HepG2 (cell line): ENCODE data around the gene NPDC1. TPM values are rescaled to one million over a fixed set of nuclear protein-coding genes. Genes with fewer than 3 reads are reported as not detected.

Experiments used
- AGO2 ChIP-seq: fragments of 200-400 bp; formaldehyde crosslinking; optimal IDR thresholded peaks from 2 replicates; pipeline ENCODE3; 2017; ENCODE audit warnings: mild to moderate bottlenecking, low read depth, low read length, moderate library complexity
- EEA1 ChIP-seq: sonication (generic); formaldehyde crosslinking; IDR thresholded peaks from 2 replicates; pipeline ENCODE4 v1.5.1; 2020; ENCODE audit warnings: mild to moderate bottlenecking, missing genetic modification reagents, borderline replicate concordance
- ELF1 ChIP-seq: sonication (generic); formaldehyde crosslinking; IDR thresholded peaks from 2 replicates; pipeline ENCODE4 v1.4.0; 2020; ENCODE audit warnings: missing genetic modification reagents
- KDM2A ChIP-seq: sonication (generic); formaldehyde crosslinking; IDR thresholded peaks from 2 replicates; pipeline ENCODE4 v1.4.0; 2020; ENCODE audit warnings: low read depth, missing genetic modification reagents, borderline replicate concordance
- KLF11 ChIP-seq: IDR thresholded peaks from 2 replicates; pipeline ENCODE4 v1.6.1; 2016; ENCODE audit warnings: missing compliant biosample characterization
- RARA ChIP-seq: IDR thresholded peaks from 2 replicates; pipeline ENCODE4 v1.6.1; 2016; ENCODE audit warnings: missing genetic modification reagents, missing compliant biosample characterization
- RBFOX2 ChIP-seq: fragments of 200-400 bp; formaldehyde crosslinking; IDR thresholded peaks from 2 replicates; pipeline ENCODE4 v1.6.1; 2017; ENCODE audit warnings: low read depth, mild to moderate bottlenecking, low read length
- TSC22D2 ChIP-seq: sonication (generic); formaldehyde crosslinking; IDR thresholded peaks from 2 replicates; pipeline ENCODE4 v1.5.1; 2020; ENCODE audit warnings: missing genetic modification reagents, mild to moderate bottlenecking, borderline replicate concordance
- ZNF678 ChIP-seq: sonication (generic); formaldehyde crosslinking; IDR thresholded peaks from 2 replicates; pipeline ENCODE4 v1.4.0; 2020; ENCODE audit warnings: mild to moderate bottlenecking, missing genetic modification reagents
- polyA plus RNA-seq, 8 experiments: library from polyadenylated mRNA; depleted of rRNA in 3 of 8; stranded (reverse) in 7 of 8; unstranded in 1 of 8; fragments of >200 nt; fragmentation: Illumina TruSeq in 4 of 8; extraction: Trizol in 4 of 8; gene quantifications; 2 replicates each; pipeline versions ENCODE4 v1.2.1 to v1.2.3, GENCODE V29; 2011 to 2016; ENCODE audit warnings: low read depth in 4 of 8, missing spikeins in 1 of 8, mixed read lengths in 1 of 8; ENCODE audit not compliant: insufficient read depth in 1 of 8
- total RNA-seq, 5 experiments: library from RNA; depleted of rRNA; stranded (reverse); fragments of >200 nt; fragmentation: Illumina TruSeq; extraction: Trizol; gene quantifications; 2 replicates each; pipeline ENCODE4 v1.2.3, GENCODE V29; 2016; ENCODE audit warnings: low read depth in 1 of 5
- TF ChIP-seq, protein P1 (sequence below): IDR thresholded peaks from 2 replicates; pipeline ENCODE4 v1.4.0; 2020; ENCODE audit warnings: mild to moderate bottlenecking, missing genetic modification reagents
- TF ChIP-seq, protein P2 (sequence below): sonication (generic); formaldehyde crosslinking; IDR thresholded peaks from 2 replicates; pipeline ENCODE4 v1.5.1; 2020; ENCODE audit warnings: missing genetic modification reagents, mild to moderate bottlenecking, borderline replicate concordance
- TF ChIP-seq, protein P3 (sequence below): sonication (generic); formaldehyde crosslinking; IDR thresholded peaks from 2 replicates; pipeline ENCODE4 v1.4.0; 2020; ENCODE audit warnings: mild to moderate bottlenecking, missing genetic modification reagents
- TF ChIP-seq, protein P4 (sequence below): sonication (generic); formaldehyde crosslinking; IDR thresholded peaks from 2 replicates; pipeline ENCODE4 v1.4.0; 2020; ENCODE audit warnings: low read depth, missing genetic modification reagents
- TF ChIP-seq, protein P5 (sequence below): sonication (generic); formaldehyde crosslinking; IDR thresholded peaks from 2 replicates; pipeline ENCODE4 v1.4.0; 2020; ENCODE audit warnings: missing genetic modification reagents

The NPDC1 gene
- total and polyA plus RNA-seq, 2 of the 13 experiments (the other 11 are each of a cell fraction or from before 2014, with no cell fraction given), result 0.84 to 5.4 TPM

DNA sequence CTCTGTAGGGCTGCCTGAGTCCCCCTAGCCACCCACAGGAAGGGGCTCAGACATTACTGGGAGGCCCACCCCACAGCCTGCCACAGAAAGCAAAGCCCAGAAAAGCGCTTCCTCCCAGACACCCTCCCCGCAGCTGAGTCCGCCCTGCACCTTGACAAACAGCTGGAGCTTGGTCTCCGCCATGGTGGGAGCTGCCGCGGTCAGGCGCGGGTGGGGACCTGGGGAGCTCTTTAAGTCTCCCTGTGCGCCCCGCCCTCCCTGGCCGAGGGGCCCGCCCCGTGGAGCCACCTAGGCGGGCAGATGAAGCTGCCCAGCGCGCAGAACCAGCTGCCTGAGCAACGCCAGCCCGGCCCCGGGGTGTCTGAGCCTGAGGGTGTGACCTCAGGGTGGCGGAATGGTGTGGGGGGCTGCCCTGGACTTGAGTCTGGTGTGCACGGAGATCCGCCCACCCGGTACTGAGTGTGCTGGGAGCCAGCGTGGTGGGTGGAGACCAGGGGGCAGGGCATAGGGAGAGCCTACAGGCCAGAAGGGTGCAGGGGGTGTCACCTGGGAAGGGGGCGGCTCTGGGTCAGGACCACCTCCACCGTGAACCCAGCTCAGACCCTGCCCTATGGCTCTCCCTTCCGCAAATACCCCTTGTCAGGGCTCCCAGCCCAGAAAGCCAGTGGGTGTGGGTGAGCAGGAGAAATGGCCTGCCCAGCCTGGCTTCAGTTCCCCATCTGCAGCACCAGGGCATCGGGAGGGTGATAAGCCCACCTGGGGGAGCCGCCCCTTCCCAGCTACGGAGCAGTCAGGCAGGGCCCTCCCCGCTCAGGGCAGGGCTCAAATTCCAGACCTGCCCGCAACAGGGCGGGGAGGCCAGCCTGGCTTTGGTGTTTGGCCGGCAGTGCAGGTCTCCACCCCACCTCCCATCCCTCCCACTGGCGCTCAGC, 49.4 kb downstream of the NPDC1 start, which contains the start of gene CLIC3 (continued):
- TF ChIP-seq KDM2A (peak; percentile 35; the same call in 1 of the 2 replicates), EEA1 (CRISPR knock-in tag) (0 out of 2 replicates have a peak, but pooled peaks have one; percentile 26), TSC22D2 (no peak), RARA (CRISPR knock-in tag) (no peak), ELF1 (CRISPR knock-in tag) (no peak), AGO2 (peak; percentile 71), ZNF678 (CRISPR knock-in tag) (no peak), RBFOX2 (0 out of 2 replicates have a peak, but pooled peaks have one; percentile 16), KLF11 (CRISPR knock-in tag) (no peak)
- TF ChIP-seq, protein P1, sequence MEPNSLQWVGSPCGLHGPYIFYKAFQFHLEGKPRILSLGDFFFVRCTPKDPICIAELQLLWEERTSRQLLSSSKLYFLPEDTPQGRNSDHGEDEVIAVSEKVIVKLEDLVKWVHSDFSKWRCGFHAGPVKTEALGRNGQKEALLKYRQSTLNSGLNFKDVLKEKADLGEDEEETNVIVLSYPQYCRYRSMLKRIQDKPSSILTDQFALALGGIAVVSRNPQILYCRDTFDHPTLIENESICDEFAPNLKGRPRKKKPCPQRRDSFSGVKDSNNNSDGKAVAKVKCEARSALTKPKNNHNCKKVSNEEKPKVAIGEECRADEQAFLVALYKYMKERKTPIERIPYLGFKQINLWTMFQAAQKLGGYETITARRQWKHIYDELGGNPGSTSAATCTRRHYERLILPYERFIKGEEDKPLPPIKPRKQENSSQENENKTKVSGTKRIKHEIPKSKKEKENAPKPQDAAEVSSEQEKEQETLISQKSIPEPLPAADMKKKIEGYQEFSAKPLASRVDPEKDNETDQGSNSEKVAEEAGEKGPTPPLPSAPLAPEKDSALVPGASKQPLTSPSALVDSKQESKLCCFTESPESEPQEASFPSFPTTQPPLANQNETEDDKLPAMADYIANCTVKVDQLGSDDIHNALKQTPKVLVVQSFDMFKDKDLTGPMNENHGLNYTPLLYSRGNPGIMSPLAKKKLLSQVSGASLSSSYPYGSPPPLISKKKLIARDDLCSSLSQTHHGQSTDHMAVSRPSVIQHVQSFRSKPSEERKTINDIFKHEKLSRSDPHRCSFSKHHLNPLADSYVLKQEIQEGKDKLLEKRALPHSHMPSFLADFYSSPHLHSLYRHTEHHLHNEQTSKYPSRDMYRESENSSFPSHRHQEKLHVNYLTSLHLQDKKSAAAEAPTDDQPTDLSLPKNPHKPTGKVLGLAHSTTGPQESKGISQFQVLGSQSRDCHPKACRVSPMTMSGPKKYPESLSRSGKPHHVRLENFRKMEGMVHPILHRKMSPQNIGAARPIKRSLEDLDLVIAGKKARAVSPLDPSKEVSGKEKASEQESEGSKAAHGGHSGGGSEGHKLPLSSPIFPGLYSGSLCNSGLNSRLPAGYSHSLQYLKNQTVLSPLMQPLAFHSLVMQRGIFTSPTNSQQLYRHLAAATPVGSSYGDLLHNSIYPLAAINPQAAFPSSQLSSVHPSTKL, result 0 out of 2 replicates have a peak, but pooled peaks have one; percentile 21
- TF ChIP-seq, protein P2, sequence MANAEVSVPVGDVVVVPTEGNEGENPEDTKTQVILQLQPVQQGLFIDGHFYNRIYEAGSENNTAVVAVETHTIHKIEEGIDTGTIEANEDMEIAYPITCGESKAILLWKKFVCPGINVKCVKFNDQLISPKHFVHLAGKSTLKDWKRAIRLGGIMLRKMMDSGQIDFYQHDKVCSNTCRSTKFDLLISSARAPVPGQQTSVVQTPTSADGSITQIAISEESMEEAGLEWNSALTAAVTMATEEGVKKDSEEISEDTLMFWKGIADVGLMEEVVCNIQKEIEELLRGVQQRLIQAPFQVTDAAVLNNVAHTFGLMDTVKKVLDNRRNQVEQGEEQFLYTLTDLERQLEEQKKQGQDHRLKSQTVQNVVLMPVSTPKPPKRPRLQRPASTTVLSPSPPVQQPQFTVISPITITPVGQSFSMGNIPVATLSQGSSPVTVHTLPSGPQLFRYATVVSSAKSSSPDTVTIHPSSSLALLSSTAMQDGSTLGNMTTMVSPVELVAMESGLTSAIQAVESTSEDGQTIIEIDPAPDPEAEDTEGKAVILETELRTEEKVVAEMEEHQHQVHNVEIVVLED (CRISPR knock-in tag), result peak; percentile 4; the same call in 1 of the 2 replicates
- TF ChIP-seq, protein P3, sequence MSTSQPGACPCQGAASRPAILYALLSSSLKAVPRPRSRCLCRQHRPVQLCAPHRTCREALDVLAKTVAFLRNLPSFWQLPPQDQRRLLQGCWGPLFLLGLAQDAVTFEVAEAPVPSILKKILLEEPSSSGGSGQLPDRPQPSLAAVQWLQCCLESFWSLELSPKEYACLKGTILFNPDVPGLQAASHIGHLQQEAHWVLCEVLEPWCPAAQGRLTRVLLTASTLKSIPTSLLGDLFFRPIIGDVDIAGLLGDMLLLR (CRISPR knock-in tag), result no peak
- TF ChIP-seq, protein P4, sequence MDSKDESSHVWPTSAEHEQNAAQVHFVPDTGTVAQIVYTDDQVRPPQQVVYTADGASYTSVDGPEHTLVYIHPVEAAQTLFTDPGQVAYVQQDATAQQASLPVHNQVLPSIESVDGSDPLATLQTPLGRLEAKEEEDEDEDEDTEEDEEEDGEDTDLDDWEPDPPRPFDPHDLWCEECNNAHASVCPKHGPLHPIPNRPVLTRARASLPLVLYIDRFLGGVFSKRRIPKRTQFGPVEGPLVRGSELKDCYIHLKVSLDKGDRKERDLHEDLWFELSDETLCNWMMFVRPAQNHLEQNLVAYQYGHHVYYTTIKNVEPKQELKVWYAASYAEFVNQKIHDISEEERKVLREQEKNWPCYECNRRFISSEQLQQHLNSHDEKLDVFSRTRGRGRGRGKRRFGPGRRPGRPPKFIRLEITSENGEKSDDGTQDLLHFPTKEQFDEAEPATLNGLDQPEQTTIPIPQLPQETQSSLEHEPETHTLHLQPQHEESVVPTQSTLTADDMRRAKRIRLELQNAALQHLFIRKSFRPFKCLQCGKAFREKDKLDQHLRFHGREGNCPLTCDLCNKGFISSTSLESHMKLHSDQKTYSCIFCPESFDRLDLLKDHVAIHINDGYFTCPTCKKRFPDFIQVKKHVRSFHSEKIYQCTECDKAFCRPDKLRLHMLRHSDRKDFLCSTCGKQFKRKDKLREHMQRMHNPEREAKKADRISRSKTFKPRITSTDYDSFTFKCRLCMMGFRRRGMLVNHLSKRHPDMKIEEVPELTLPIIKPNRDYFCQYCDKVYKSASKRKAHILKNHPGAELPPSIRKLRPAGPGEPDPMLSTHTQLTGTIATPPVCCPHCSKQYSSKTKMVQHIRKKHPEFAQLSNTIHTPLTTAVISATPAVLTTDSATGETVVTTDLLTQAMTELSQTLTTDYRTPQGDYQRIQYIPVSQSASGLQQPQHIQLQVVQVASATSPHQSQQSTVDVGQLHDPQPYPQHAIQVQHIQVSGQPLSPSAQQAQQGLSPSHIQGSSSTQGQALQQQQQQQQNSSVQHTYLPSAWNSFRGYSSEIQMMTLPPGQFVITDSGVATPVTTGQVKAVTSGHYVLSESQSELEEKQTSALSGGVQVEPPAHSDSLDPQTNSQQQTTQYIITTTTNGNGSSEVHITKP, result peak; percentile 41; the same call in 1 of the 2 replicates
- TF ChIP-seq, protein P5, sequence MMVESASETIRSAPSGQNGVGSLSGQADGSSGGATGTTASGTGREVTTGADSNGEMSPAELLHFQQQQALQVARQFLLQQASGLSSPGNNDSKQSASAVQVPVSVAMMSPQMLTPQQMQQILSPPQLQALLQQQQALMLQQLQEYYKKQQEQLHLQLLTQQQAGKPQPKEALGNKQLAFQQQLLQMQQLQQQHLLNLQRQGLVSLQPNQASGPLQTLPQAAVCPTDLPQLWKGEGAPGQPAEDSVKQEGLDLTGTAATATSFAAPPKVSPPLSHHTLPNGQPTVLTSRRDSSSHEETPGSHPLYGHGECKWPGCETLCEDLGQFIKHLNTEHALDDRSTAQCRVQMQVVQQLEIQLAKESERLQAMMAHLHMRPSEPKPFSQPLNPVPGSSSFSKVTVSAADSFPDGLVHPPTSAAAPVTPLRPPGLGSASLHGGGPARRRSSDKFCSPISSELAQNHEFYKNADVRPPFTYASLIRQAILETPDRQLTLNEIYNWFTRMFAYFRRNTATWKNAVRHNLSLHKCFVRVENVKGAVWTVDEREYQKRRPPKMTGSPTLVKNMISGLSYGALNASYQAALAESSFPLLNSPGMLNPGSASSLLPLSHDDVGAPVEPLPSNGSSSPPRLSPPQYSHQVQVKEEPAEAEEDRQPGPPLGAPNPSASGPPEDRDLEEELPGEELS, result no peak
